Omental fat pad (tissue), 4 donors: ENCODE measurements around the gene INPP5E. TPM values are rescaled to one million over a fixed set of nuclear protein-coding genes. Genes with fewer than 3 reads are reported as not detected.

Experiments
- ATAC-seq: fragments of 150-250 bp; one replicate; pipeline ENCODE4 v1.9.1; 2016; ENCODE audit warnings: mild to moderate bottlenecking, moderate library complexity; ENCODE audit not compliant: low FRiP score
- DNase-seq: peaks from one replicate; pipeline ENCODE4 v3.0.0-alpha.2; 2019; ENCODE audit warnings: low spot score
- CTCF ChIP-seq, 3 donors: fragments of 450-650 bp; IDR thresholded peaks; one replicate each; pipeline ENCODE4 v1.5.1; 2016 to 2017; ENCODE audit warnings: antibody characterized with exemption in 3 of 3, mild to moderate bottlenecking in 3 of 3, moderate library complexity in 2 of 3
- total RNA-seq, 4 donors: library from RNA; depleted of rRNA; stranded (reverse); fragments of >200 nt; gene quantifications; one replicate each; pipeline ENCODE4 v1.1.0, GENCODE V29; 2016

The INPP5E gene
- total RNA-seq, 4 donors from 2014 or later = 5.4 to 13.1 (median 8.3) TPM

- peak in 2 of 3 donors; percentile 29 to 56 for TF ChIP-seq CTCF (IDR thresholded peaks at IDR 0.05)
- DNase-seq (peak; percentile 73), ATAC-seq (no peak)
Measured at GRCh38 chr9:136485049-136486045, 45.7 kb upstream of the INPP5E start.

GRCh38 chr9:136484153-136485048 is 44.8 kb upstream of the INPP5E start:
- ATAC-seq (no peak), DNase-seq (no peak)
- no peak for TF ChIP-seq CTCF (IDR thresholded peaks at IDR 0.05)

- ATAC-seq = peak; percentile 68
- peak; percentile 73 for DNase-seq
- TF ChIP-seq CTCF (IDR thresholded peaks at IDR 0.05) = no peak
Measured at GRCh38 chr9:136483589-136484152, 44.0 kb upstream of the INPP5E start.

- ATAC-seq = peak; percentile 77
- peak; percentile 95 for DNase-seq
- no peak for TF ChIP-seq CTCF (IDR thresholded peaks at IDR 0.05)
Measured at GRCh38 chr9:136482793-136483588, 43.3 kb upstream of the INPP5E start, which contains the start of gene SEC16A. TSS of gene SEC16A (minus strand) at chr9:136483040. CDS start at chr9:136477615, 5,425 bp downstream.

GRCh38 chr9:136482046-136482792 is 42.6 kb upstream of the INPP5E start:
- DNase-seq (no peak), ATAC-seq (no peak)
- no peak for TF ChIP-seq CTCF (IDR thresholded peaks at IDR 0.05)
